Breast epithelium (tissue), 4 donors: ENCODE measurements around the gene PARD3B. TPM values are rescaled to one million over a fixed set of nuclear protein-coding genes. Genes with fewer than 3 reads are reported as not detected.

Source experiments
- DNase-seq, 2 donors: peaks; one replicate each; pipeline ENCODE4 v3.0.0-alpha.2; 2019; ENCODE audit warnings: low spot score in 2 of 2
- H3K27ac ChIP-seq, 2 donors: fragments of 200-600 bp; sonication (generic) in 1 of 2; one replicate each; pipeline ENCODE4 v1.5.1; 2016 to 2019; ENCODE audit warnings: mild to moderate bottlenecking in 1 of 2
- H3K27me3 ChIP-seq, 2 donors: fragments of 200-600 bp; sonication (generic) in 1 of 2; one replicate each; pipeline versions ENCODE4 v1.5.1 to v1.6.0; 2017 to 2019; ENCODE audit warnings: control low read depth in 1 of 2, mild to moderate bottlenecking in 1 of 2
- H3K36me3 ChIP-seq: fragments of 200-600 bp; one replicate; pipeline ENCODE4 v1.5.1; 2019
- H3K4me1 ChIP-seq, 2 donors: fragments of 200-600 bp; sonication (generic); one replicate each; pipeline ENCODE4 v1.5.1; 2016 to 2019; ENCODE audit warnings: control low read depth in 1 of 2
- H3K4me3 ChIP-seq, 3 donors: fragments of 200-600 bp; sonication (generic); 1 replicate in 2 of 3; 2 replicates in 1 of 3; pipeline ENCODE4 v1.5.1; 2016 to 2019; ENCODE audit warnings: mild to moderate bottlenecking in 3 of 3, moderate library complexity in 2 of 3
- H3K9me3 ChIP-seq, 2 donors: fragments of 200-600 bp; sonication (generic) in 1 of 2; one replicate each; pipeline ENCODE4 v1.5.1; 2016 to 2019; ENCODE audit warnings: control low read depth in 1 of 2
- POLR2A ChIP-seq: fragments of 450-650 bp; IDR thresholded peaks from one replicate; pipeline ENCODE4 v1.6.1; 2016; ENCODE audit warnings: antibody characterized with exemption, mild to moderate bottlenecking, moderate library complexity
- POLR2AphosphoS5 ChIP-seq, 3 donors: sonication (generic); formaldehyde crosslinking; IDR thresholded peaks; one replicate each; pipeline ENCODE4 v1.6.1; 2017; ENCODE audit warnings: antibody characterized with exemption in 3 of 3
- intact Hi-C: fragments of 100-400 bp; cut with DNase I; formaldehyde crosslinking; loops from one replicate; pipeline ENCODE4 v1.15.1; 2023; ENCODE audit warnings: low total_unique reads
- total RNA-seq, 3 donors: library from RNA; depleted of rRNA; stranded (reverse); fragments of >200 nt; gene quantifications; one replicate each; pipeline ENCODE4 v1.1.0, GENCODE V29; 2016
- TF ChIP-seq, protein P1 (sequence below), 3 donors: fragments of 450-650 bp; IDR thresholded peaks; one replicate each; pipeline ENCODE4 v1.5.1; 2016 to 2017; ENCODE audit warnings: antibody characterized with exemption in 3 of 3, mild to moderate bottlenecking in 3 of 3, moderate library complexity in 3 of 3

Gene PARD3B
- total RNA-seq, 3 donors from 2014 or later = 24.6 to 66.2 (median 25.9) TPM

DNA sequence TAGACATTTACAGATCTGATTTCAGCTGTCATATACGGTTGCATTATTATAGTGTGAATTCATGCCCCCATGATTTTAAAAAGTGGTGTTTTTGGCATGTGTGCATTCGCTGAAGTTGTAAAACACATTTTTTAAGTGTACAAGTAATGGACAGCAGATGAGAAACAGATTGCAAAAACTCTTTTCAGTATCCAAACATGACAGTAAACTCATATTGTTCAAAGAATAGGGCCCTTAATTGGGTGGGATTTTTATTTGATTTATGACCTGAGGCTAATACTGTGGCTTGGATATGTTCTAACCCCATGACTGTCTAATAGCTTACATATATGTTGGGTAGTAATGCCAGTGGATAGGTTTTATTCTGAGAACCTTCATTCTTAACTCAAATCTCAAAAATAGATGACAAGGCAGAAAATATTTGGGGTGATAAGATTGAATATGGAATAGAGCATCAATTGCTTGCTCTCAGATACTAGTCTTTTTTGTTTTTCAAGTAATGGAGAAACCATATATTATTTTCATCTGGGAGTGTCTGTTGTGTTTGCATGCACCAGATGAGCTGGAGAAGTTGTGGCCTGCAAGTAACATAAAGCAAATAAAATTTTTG lies 118.6 kb downstream of the PARD3B start:
- H3K27ac ChIP-seq = no peak overlapping the region
- no peaks in the 10 kb centered on the region for H3K36me3 ChIP-seq

DNA sequence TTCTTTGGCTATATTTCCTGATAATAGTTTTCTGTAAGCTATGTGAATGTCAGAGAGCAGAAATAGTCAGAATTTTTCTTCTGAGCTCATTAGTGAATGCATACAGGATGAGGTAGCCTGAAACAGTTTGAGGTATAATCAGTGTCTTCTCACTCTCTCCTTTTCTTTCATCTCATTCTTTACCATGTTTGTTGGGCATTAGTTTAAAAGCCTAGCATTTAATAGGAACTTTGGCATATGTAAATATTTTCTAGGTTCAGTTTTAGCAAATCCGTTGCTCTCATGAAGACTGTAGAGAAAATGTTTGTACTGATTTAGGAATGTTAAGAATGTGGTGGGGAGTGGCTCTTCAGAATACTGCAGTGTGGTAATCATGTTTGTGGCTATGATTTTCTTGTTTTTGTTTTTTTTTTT lies 119.4 kb downstream of the PARD3B start:
- intact Hi-C loops = no loop called here
- no peak overlapping the region for H3K4me3 ChIP-seq
- no peaks in the 10 kb centered on the region for H3K36me3 ChIP-seq
- H3K9me3 ChIP-seq = no peaks in the 10 kb centered on the region
- TF ChIP-seq POLR2AphosphoS5 (IDR thresholded peaks at IDR 0.05) = no peak
- TF ChIP-seq, protein P1, sequence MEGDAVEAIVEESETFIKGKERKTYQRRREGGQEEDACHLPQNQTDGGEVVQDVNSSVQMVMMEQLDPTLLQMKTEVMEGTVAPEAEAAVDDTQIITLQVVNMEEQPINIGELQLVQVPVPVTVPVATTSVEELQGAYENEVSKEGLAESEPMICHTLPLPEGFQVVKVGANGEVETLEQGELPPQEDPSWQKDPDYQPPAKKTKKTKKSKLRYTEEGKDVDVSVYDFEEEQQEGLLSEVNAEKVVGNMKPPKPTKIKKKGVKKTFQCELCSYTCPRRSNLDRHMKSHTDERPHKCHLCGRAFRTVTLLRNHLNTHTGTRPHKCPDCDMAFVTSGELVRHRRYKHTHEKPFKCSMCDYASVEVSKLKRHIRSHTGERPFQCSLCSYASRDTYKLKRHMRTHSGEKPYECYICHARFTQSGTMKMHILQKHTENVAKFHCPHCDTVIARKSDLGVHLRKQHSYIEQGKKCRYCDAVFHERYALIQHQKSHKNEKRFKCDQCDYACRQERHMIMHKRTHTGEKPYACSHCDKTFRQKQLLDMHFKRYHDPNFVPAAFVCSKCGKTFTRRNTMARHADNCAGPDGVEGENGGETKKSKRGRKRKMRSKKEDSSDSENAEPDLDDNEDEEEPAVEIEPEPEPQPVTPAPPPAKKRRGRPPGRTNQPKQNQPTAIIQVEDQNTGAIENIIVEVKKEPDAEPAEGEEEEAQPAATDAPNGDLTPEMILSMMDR (IDR thresholded peaks at IDR 0.05) = no peak
- TF ChIP-seq POLR2A = no peak
- H3K4me1 ChIP-seq = peaks cover 0 to 5% of the 10 kb centered on the region in 2 donors
- no peaks in the 10 kb centered on the region for H3K27me3 ChIP-seq
- no peak overlapping the region for H3K27ac ChIP-seq
- DNase-seq = no peak

More for the DNA sequence above, 118.6 kb downstream of the PARD3B start:
- TF ChIP-seq, protein P1 (IDR thresholded peaks at IDR 0.05) = no peak
- TF ChIP-seq POLR2AphosphoS5 (IDR thresholded peaks at IDR 0.05) = no peak
- no peak for TF ChIP-seq POLR2A
- DNase-seq = no peak
- no peaks in the 10 kb centered on the region for H3K9me3 ChIP-seq
- H3K4me3 ChIP-seq = no peak overlapping the region
- peaks cover 0 to 5% of the 10 kb centered on the region in 2 donors for H3K4me1 ChIP-seq
- intact Hi-C loops = no loop called here
- no peaks in the 10 kb centered on the region for H3K27me3 ChIP-seq

DNA sequence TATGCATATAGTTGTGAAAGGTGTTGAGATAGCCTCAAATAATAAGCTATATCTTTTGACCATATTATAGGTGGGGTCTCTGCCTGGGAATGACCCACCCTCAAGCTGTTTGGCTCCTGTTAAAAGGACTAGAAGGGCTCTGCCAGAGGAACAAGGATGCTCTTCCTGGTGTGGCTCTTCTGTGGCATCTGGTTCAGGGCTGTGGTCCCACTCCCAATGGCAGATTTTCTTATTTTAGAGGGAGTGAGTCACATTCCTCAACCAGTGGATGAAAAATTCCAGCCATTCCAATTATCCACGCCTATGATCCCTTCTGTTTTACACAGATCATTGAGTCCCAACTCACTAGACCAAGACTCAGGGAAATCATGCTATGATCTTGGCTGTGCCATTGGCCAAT lies 119.9 kb downstream of the PARD3B start:
- no peak for DNase-seq
- Histone ChIP-seq H3K27me3 (no peaks in the 10 kb centered on the region), H3K27ac (peak overlapping the region; percentile 57 to 59), H3K4me1 (peaks cover 0 to 5% of the 10 kb centered on the region in 2 donors), H3K36me3 (no peaks in the 10 kb centered on the region), H3K4me3 (no peak overlapping the region), H3K9me3 (no peaks in the 10 kb centered on the region)
- intact Hi-C loops = no loop called here
- TF ChIP-seq POLR2A = no peak
- no peak for TF ChIP-seq POLR2AphosphoS5 (IDR thresholded peaks at IDR 0.05)
- TF ChIP-seq, protein P1 (IDR thresholded peaks at IDR 0.05) = no peak

DNA sequence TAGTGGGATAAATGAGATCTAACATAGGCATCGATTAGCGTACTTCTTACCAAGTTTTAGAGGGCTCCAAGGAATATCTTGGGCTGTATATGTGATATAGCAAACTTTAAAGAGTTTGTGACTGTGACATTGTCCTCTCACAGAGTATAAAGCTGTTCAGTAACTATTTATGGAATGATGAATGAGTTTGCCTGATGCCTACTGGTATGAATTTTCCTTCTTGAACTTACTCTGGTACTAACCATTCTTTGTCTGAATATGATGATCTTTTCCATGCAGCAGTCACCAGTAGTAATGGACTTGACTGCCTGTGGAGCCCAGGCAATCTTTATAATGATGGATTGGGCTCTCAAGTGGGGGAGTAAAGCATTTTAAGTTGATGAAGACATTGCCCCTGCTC lies 120.5 kb downstream of the PARD3B start:
- DNase-seq = no peak
- Histone ChIP-seq H3K27me3 (no peaks in the 10 kb centered on the region), H3K4me1 (peaks cover 0 to 5% of the 10 kb centered on the region in 2 donors), H3K9me3 (no peaks in the 10 kb centered on the region), H3K27ac (peak overlapping the region in 1 of 2 donors; percentile 59), H3K4me3 (no peak overlapping the region), H3K36me3 (no peaks in the 10 kb centered on the region)
- intact Hi-C loops = no loop called here
- TF ChIP-seq, protein P1 (IDR thresholded peaks at IDR 0.05) = no peak
- TF ChIP-seq POLR2A (no peak), POLR2AphosphoS5 (IDR thresholded peaks at IDR 0.05) (no peak)

DNA sequence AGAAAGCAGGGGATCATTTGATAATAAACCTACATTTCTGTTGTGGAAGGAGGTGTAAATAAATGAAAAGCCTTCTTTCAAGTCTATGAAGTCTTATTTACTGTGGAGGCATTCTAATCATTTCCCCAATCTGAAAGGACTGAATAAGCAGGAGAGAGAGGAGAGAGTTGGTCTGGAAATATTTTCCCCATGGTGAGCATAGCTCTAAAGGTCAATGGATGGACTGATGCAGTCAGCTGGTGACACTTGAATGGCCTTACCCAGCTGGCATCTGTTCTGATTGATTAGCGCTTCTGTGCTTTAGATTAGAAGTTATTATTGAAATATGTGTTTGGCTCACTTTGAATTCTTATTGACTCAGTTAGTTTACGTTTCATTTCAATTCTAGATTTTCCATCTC lies 122.7 kb downstream of the PARD3B start:
- no peak for DNase-seq
- Histone ChIP-seq H3K4me3 (no peak overlapping the region), H3K27me3 (no peaks in the 10 kb centered on the region), H3K4me1 (peaks cover 0 to 5% of the 10 kb centered on the region in 2 donors), H3K9me3 (no peaks in the 10 kb centered on the region), H3K27ac (no peak overlapping the region), H3K36me3 (no peaks in the 10 kb centered on the region)
- intact Hi-C loops = no loop called here
- TF ChIP-seq, protein P1 (IDR thresholded peaks at IDR 0.05) = no peak
- TF ChIP-seq POLR2AphosphoS5 (IDR thresholded peaks at IDR 0.05) = no peak
- no peak for TF ChIP-seq POLR2A
